ENCODE results near the gene SFMBT2.

SFMBT2 gene

GRCh38 chr10:7385114-7385513 lies 25.7 kb downstream of the SFMBT2 start:
- H3K4me3 ChIP-seq (ENCODE audit: low read depth, low read length), result no peak overlapping the region
- no peak for DNase-seq (ENCODE audit: low read depth, low spot score)
- in situ Hi-C loops (cut with HindIII; ENCODE audit: low sequenced_read_pairs), result no loop called here
- TF ChIP-seq CTCF (IDR thresholded peaks at IDR 0.05; ENCODE audit: low read depth, low read length), result no peak

GRCh38 chr10:7383442-7383841 lies 27.4 kb downstream of the SFMBT2 start:
- TF ChIP-seq CTCF (IDR thresholded peaks at IDR 0.05; ENCODE audit: low read depth, low read length), result no peak
- no peak for DNase-seq (ENCODE audit: low read depth, low spot score)
- H3K4me3 ChIP-seq (ENCODE audit: low read depth, low read length), result no peak overlapping the region
- in situ Hi-C loops (cut with HindIII; ENCODE audit: low sequenced_read_pairs), result no loop called here

- H3K4me3 ChIP-seq (ENCODE audit: low read depth, low read length), result no peak overlapping the region
- TF ChIP-seq CTCF (IDR thresholded peaks at IDR 0.05; ENCODE audit: low read depth, low read length), result no peak
- in situ Hi-C loops (cut with HindIII; ENCODE audit: low sequenced_read_pairs), result no loop called here
- no peak for DNase-seq (ENCODE audit: low read depth, low spot score)
Measured at GRCh38 chr10:7380704-7381241, 30.1 kb downstream of the SFMBT2 start.

GRCh38 chr10:7378602-7379403 lies 32.0 kb downstream of the SFMBT2 start:
- no peak overlapping the region for H3K4me3 ChIP-seq (ENCODE audit: low read depth, low read length)
- in situ Hi-C loops (cut with HindIII; ENCODE audit: low sequenced_read_pairs), result no loop called here
- no peak for DNase-seq (ENCODE audit: low read depth, low spot score)
- no peak for TF ChIP-seq CTCF (IDR thresholded peaks at IDR 0.05; ENCODE audit: low read depth, low read length)

- in situ Hi-C loops (cut with HindIII; ENCODE audit: low sequenced_read_pairs), result no loop called here
- no peak for DNase-seq (ENCODE audit: low read depth, low spot score)
Measured at GRCh38 chr10:7377614-7378248, 33.1 kb downstream of the SFMBT2 start.

GRCh38 chr10:7374795-7375194 lies 36.0 kb downstream of the SFMBT2 start:
- no peak for TF ChIP-seq CTCF (IDR thresholded peaks at IDR 0.05; ENCODE audit: low read depth, low read length)
- in situ Hi-C loops (cut with HindIII; ENCODE audit: low sequenced_read_pairs), result no loop called here
- no peak overlapping the region for H3K4me3 ChIP-seq (ENCODE audit: low read depth, low read length)
- DNase-seq (ENCODE audit: low read depth, low spot score), result no peak

More at GRCh38 chr10:7377614-7378248, 33.1 kb downstream of the SFMBT2 start:
- H3K4me3 ChIP-seq (ENCODE audit: low read depth, low read length), result no peak overlapping the region
- TF ChIP-seq CTCF (IDR thresholded peaks at IDR 0.05; ENCODE audit: low read depth, low read length), result no peak
